ENCODE data around the gene SDK1. TPM values are rescaled to one million over a fixed set of nuclear protein-coding genes. Genes with fewer than 3 reads are reported as not detected.

SDK1 gene
- total and polyA plus RNA-seq, 7 donors: 0.31 to 2.4 (median 1.3) TPM

GRCh38 chr7:4131063-4131462 is 830.0 kb downstream of the SDK1 start:
- no peaks in the 10 kb centered on the region for H3K27me3 ChIP-seq (ENCODE audit: insufficient read depth in 3 of 3, low read length in 2 of 3)
- TF ChIP-seq, protein P1, sequence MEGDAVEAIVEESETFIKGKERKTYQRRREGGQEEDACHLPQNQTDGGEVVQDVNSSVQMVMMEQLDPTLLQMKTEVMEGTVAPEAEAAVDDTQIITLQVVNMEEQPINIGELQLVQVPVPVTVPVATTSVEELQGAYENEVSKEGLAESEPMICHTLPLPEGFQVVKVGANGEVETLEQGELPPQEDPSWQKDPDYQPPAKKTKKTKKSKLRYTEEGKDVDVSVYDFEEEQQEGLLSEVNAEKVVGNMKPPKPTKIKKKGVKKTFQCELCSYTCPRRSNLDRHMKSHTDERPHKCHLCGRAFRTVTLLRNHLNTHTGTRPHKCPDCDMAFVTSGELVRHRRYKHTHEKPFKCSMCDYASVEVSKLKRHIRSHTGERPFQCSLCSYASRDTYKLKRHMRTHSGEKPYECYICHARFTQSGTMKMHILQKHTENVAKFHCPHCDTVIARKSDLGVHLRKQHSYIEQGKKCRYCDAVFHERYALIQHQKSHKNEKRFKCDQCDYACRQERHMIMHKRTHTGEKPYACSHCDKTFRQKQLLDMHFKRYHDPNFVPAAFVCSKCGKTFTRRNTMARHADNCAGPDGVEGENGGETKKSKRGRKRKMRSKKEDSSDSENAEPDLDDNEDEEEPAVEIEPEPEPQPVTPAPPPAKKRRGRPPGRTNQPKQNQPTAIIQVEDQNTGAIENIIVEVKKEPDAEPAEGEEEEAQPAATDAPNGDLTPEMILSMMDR (IDR thresholded peaks at IDR 0.05): no peak
- no peaks in the 10 kb centered on the region for H3K36me3 ChIP-seq (ENCODE audit: insufficient read depth in 1 of 2, low read depth in 1 of 2)
- no peak for ATAC-seq
- no peak for DNase-seq
- no peaks in the 10 kb centered on the region for H3K9me3 ChIP-seq
- intact Hi-C loops (cut with DNase I): no loop called here
- no peak overlapping the region for H3K27ac ChIP-seq
- H3K4me1 ChIP-seq: no peaks in the 10 kb centered on the region
- 78 to 85% (median 85%) methylated on average over 7 of the region's 7 CpGs for WGBS, 3 donors
- H3K4me3 ChIP-seq: no peak overlapping the region

- Histone ChIP-seq H3K4me1 (no peaks in the 10 kb centered on the region), H3K36me3 (ENCODE audit: insufficient read depth in 1 of 2, low read depth in 1 of 2) (no peaks in the 10 kb centered on the region), H3K27me3 (ENCODE audit: insufficient read depth in 3 of 3, low read length in 2 of 3) (no peaks in the 10 kb centered on the region), H3K4me3 (no peak overlapping the region), H3K9me3 (no peaks in the 10 kb centered on the region), H3K27ac (no peak overlapping the region)
- no peak for DNase-seq
- intact Hi-C loops (cut with DNase I): no loop called here
- 92 to 97% (median 93%) methylated on average over 14 of the region's 14 CpGs for WGBS, 3 donors
- ATAC-seq: no peak
- TF ChIP-seq, protein P1 (IDR thresholded peaks at IDR 0.05): no peak
These were observed 831.2 kb downstream of the SDK1 start for GRCh38 chr7:4132221-4132620.

DNA sequence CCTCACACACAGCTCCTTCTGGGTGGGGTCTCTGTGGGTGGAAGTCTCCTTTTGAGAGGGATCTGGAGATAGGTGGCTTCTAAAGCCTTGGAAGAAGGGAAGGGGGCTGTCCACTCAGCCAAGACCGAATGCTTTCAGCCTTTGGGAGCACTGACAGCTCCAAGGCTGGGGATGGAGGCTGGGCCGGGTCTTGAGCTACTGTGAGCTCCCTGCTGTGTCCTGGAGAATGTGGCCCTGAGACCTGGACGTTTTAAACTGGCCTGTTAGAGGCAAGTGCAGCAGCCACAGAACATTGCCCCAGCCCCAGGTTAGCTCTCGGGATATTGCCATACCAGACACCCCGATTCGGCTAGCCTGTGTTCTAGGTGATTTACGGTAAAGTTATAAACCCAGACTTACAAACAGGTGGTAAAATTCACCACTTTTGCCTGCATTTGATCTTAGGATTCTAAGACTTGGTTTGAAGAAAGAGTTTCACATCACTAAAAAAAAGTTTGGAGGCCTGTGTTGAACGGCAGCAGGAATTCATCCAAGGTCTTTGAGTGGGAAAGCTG is 832.5 kb downstream of the SDK1 start:
- 80 to 82% (median 81%) methylated on average over 8 of the region's 8 CpGs for WGBS, 3 donors
- TF ChIP-seq, protein P1 (IDR thresholded peaks at IDR 0.05): no peak
- H3K4me3 ChIP-seq: no peak overlapping the region

DNA sequence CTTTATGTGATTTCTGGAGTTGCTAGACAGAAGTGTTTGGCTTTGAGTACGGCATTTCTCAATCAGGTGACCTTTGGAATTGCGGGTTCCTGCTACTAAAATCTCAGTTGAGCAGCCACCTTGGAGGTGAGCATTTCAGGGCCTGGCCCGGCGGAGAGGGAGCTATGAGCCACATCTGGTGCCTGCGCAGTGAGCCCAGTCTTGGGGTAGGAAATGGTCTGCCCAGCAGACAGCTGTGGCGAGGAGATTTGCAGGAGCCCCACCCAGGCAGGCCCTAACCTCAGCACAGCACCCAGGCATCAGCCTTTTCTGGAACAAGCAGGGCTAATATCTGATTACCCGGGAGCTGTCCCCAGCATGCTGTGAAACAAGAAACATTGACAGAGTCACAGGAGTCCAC is 833.2 kb downstream of the SDK1 start:
- H3K27me3 ChIP-seq (ENCODE audit: insufficient read depth in 3 of 3, low read length in 2 of 3): no peaks in the 10 kb centered on the region
- H3K36me3 ChIP-seq (ENCODE audit: insufficient read depth in 1 of 2, low read depth in 1 of 2): no peaks in the 10 kb centered on the region
- no peaks in the 10 kb centered on the region for H3K4me1 ChIP-seq
- H3K27ac ChIP-seq: no peak overlapping the region
- ATAC-seq (peak in 3 of 4 donors; percentile 11 to 67 (median 51)), DNase-seq (no peak)
- TF ChIP-seq, protein P1 (IDR thresholded peaks at IDR 0.05): no peak
- intact Hi-C loops (cut with DNase I): no loop called here
- no peaks in the 10 kb centered on the region for H3K9me3 ChIP-seq
- 82 to 84% (median 83%) methylated on average over 7 of the region's 7 CpGs for WGBS, 3 donors
- H3K4me3 ChIP-seq: no peak overlapping the region

More for the DNA sequence above, 832.5 kb downstream of the SDK1 start:
- H3K27me3 ChIP-seq (ENCODE audit: insufficient read depth in 3 of 3, low read length in 2 of 3): no peaks in the 10 kb centered on the region
- H3K4me1 ChIP-seq: no peaks in the 10 kb centered on the region
- H3K36me3 ChIP-seq (ENCODE audit: insufficient read depth in 1 of 2, low read depth in 1 of 2): no peaks in the 10 kb centered on the region
- no peaks in the 10 kb centered on the region for H3K9me3 ChIP-seq
- H3K27ac ChIP-seq: no peak overlapping the region
- ATAC-seq (no peak), DNase-seq (no peak)
- intact Hi-C loops (cut with DNase I): no loop called here

DNA sequence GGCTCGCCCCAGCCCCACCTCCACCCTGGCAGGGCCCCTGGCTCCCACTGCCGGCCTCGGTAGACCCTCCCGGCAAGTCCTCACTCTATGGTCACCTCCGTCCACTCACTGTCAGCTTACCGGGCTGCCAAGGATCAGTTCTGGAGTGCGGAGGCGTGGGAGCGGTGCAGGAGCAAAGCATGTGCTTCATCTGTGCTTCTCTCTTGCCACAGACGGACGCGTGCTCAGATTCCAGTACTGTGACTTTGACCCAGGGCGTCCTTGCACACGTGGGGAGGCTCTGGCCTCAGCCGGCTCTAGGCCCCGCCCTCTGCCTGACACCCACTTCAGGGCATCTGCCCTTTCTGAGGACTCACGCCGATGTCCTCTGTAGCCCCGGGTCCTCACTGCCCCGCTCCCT is 833.6 kb downstream of the SDK1 start:
- Histone ChIP-seq H3K27ac (no peak overlapping the region), H3K36me3 (ENCODE audit: insufficient read depth in 1 of 2, low read depth in 1 of 2) (no peaks in the 10 kb centered on the region), H3K4me1 (no peaks in the 10 kb centered on the region), H3K4me3 (no peak overlapping the region), H3K9me3 (no peaks in the 10 kb centered on the region), H3K27me3 (ENCODE audit: insufficient read depth in 3 of 3, low read length in 2 of 3) (no peaks in the 10 kb centered on the region)
- WGBS, 3 donors: 64 to 77% (median 72%) methylated on average over 20 of the region's 20 CpGs
- TF ChIP-seq, protein P1 (IDR thresholded peaks at IDR 0.05): no peak
- ATAC-seq (peak in 3 of 4 donors; percentile 64 to 91 (median 87)), DNase-seq (no peak)
- intact Hi-C loops (cut with DNase I): no loop called here

All from psoas muscle (tissue), 8 donors.